ENCODE results near the gene ASTL.

Gene ASTL

DNA sequence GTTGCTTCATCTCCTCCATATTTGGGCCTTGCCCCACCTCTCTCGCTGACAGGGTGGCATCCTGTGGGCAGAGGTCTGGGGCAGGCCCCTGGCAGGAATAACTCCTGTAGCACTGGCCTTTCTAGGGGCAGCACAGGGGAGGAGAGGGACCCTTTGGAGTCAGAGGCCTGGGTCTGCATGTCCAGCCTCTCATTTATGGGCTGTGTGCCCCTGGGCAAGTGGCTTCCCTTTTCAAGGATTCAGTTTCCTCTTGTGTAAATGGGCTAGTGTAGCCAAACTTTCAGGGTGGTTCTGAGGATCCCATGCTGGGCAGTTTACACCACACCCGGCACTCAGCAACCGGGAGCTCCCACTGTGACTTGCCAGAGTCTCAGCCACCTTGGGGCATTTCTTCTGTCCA lies 45.4 kb downstream of the ASTL start:
- TF ChIP-seq, protein P1, sequence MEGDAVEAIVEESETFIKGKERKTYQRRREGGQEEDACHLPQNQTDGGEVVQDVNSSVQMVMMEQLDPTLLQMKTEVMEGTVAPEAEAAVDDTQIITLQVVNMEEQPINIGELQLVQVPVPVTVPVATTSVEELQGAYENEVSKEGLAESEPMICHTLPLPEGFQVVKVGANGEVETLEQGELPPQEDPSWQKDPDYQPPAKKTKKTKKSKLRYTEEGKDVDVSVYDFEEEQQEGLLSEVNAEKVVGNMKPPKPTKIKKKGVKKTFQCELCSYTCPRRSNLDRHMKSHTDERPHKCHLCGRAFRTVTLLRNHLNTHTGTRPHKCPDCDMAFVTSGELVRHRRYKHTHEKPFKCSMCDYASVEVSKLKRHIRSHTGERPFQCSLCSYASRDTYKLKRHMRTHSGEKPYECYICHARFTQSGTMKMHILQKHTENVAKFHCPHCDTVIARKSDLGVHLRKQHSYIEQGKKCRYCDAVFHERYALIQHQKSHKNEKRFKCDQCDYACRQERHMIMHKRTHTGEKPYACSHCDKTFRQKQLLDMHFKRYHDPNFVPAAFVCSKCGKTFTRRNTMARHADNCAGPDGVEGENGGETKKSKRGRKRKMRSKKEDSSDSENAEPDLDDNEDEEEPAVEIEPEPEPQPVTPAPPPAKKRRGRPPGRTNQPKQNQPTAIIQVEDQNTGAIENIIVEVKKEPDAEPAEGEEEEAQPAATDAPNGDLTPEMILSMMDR (IDR thresholded peaks at IDR 0.05) = no peak
- TF ChIP-seq ZFX (IDR thresholded peaks at IDR 0.05; ENCODE audit: borderline replicate concordance) = no peak
- H3K27ac ChIP-seq = no peak overlapping the region

DNA sequence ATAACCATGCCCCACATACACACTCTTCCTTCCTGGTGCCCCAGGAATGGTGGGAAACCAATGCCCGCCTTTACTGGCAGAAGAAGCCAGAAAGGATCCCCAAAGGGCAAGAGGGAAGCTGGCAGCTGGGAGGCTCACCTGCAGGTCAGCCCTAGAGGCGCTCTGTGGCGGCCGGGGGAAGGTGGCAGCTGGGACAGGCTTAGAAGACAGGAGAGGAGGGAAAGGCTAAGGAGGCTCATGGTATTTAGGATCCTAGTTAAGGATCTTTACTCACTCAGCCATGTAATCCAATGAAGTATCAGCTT lies 45.8 kb downstream of the ASTL start:
- no peak overlapping the region for H3K27ac ChIP-seq
- TF ChIP-seq ZFX (IDR thresholded peaks at IDR 0.05; ENCODE audit: borderline replicate concordance) = no peak
- TF ChIP-seq, protein P1 (IDR thresholded peaks at IDR 0.05) = no peak

DNA sequence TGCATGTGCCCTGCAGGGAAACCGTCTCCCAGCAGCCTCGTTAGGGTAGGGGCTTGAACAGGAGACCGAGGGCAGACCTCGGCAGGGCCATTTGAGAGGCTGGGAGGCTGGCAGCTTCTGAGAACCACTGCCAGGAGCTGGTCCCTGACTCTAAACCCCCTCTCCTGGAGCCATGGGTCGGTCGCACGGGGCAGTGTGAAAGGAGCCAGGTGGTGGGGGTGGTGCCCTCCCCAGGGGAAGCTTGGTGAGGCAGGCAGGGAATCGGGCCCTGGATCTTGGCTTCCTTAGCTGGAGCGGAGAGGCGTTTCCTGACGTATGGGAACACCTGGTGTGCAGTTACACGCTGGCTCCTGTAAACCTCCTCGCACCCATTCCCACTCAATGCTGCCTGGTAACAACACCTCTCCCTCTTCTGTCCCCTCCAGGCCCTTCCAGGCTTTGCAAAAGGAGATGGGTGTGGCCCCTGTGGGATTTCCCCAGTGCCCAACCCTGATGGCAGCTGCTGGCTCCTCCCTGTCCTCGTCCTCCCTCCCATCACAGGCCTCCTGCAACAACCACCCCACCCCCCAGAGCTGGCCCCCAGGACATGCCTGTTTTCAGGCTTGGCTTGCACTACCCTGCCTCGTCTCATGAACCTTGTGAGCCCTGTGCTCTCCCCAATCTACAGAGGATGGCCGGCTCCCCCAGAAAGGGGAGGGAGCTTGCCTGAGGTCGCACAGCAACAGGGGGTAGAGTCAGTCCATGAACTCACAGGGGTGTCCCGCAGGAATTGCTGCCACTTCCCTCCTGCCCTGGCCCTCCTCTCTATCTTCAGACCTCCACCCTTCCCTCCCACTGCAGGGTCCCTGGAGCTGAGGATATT lies 46.4 kb downstream of the ASTL start:
- no peak for TF ChIP-seq ZFX (IDR thresholded peaks at IDR 0.05; ENCODE audit: borderline replicate concordance)
- TF ChIP-seq, protein P1 (IDR thresholded peaks at IDR 0.05) = no peak
- no peak overlapping the region for H3K27ac ChIP-seq

DNA sequence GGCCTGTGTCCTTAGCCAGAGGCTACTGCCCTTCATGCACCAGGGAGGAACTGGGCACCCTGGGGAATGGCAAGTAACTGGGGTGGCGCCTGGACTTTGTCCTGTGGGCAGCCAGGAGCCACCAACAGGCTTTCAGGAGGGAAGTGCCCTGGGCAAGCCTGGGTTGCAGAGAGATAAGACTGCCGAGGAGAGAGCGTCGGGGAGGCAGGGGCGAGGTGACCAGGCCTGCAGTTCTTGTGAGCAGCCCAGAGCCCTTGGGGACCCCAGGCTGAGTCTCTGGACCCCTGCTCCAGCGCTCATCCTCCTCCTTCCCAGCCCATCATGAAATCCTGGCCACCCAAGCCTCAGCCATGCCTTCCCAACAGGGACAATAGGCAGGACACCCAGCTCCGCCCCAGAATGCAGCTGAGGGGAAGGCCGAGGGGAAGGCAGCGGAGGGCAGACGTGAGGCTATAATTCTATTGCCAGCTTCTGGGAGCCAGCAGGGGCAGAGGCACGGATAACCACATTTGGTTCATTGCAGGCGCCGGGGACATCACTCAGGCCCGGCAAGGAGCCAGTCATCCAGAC lies 47.1 kb downstream of the ASTL start:
- no peak overlapping the region for H3K27ac ChIP-seq
- TF ChIP-seq, protein P1 (IDR thresholded peaks at IDR 0.05) = no peak

DNA sequence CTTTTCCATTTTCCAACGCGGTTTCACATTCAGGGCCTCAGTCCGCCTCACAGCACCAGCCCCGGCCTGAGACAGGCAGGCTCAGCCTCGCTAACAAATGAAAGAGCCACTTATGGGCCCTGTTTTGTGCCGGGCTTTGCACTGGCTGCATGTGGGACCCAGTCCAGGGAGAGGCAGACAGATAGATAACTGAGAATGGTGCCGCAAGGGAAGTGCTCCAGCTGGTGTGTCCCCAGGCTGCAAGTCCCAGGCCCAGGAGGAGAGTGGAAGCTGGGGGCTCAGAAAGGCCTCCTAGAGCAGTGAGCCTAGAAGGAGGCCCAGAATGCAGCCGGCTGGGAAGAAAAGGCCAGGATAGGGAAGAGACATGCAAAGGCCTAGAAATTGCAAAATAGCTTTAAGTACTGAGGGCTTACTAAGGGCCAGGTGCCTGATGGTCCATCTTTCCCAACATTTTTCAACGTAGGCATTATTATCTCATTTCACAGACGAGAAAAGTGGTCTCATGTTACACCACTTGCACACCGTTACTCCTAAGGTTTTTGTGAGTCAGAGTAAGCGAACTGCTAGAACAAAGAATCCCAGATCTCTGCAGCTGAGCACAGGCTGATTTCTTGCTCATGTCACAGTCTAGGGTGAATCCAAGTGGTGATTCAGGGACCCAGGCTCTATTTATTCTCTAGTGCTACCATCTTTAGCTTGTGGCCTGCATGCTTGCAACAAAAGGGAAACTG lies 47.9 kb downstream of the ASTL start:
- no peak overlapping the region for H3K27ac ChIP-seq
- TF ChIP-seq, protein P1 (IDR thresholded peaks at IDR 0.05) = no peak
- no peak for TF ChIP-seq ZFX (IDR thresholded peaks at IDR 0.05; ENCODE audit: borderline replicate concordance)

DNA sequence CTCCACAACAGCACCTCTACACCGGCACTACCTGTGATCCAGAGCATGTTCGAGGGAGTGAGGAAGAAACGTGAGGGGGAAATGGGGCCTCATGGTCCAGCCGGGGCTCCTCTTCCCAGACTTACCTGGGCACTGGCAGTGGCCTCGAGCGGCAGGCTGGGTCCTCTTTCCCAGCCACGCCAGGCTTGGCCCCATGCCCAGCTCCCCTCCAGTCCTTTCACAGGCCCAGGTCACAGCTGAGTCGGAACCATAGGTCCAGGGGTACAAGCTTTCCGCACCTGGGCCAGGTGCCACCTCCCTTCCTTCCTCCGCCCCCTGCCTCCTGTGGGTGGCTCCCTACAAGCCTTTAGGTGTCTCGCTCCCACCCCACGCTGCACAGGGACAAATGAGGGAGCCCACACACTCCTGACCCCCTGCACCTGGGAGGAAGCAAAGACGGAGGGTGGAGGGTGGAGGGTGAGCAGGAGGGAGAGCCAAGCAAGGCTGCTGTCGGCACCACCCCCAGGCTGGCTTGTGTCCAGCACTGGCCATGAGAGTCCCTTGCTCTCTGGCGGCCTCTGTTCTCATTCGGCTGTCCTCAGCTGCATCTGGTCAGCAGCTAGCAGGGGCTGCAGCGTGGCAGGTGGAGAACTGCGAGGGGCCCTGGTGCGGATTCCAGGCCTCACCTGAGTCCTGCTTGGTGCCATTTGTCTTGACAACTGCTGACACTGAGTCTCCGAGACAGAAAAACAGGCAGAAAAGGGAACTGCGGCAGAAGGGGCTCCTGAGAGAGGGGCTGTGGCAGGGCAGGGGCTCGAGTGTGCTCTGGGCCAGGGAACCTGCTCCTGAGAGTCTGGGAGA lies 48.7 kb downstream of the ASTL start:
- no peak overlapping the region for H3K27ac ChIP-seq

More for the DNA sequence above, 48.7 kb downstream of the ASTL start:
- TF ChIP-seq, protein P1 (IDR thresholded peaks at IDR 0.05) = no peak
- TF ChIP-seq ZFX (IDR thresholded peaks at IDR 0.05; ENCODE audit: borderline replicate concordance) = no peak
